GM21529 (cell line): ENCODE results near the gene TNPO2.
"Not testable (repeated sequence)": the region's sequence is repeated elsewhere in the genome, so short reads cannot be mapped to it uniquely, and the experiment has no call there.

ENCODE experiments used
- ATAC-seq: cut with Tn5 transposase; IDR thresholded peaks from one replicate; pipeline ENCODE4 v1.9.1; 2021; ENCODE audit not compliant: unreplicated experiment

The TNPO2 gene

GRCh38 chr19:12706332-12706718, 17.4 kb downstream of the TNPO2 start:
- no peak for ATAC-seq

DNA sequence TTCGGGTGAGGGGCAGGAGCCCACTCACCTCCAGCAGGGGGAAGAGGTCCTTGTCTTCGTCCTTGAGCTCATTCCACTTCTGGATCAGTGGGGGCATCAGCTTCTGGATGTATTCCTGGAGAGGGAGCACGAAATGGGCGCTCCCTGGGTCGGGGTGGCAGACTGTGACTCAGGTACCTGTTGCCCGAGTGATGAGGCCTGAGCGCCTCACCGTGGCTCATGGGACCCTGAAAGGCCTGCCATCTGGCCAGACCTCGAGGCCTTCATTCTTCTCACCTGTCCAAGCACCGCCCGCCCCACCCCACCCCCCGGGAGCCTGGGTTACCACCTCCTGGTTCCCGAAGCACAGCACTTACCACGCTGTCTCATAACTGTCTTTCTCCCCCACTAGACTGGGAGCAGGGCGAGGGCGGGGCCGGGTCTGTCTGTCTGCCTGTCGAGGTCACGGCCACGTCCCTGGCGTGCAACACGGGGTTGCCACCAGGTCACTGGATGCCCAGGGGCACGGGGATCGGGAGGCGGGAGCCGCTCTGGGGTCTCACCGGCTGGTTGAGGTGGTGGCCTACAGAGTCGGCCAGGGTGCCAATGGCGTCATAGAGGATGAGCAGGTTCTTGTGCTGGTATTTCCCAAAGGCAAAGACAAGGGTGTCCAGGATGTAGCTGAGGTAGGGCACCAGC, 17.9 kb downstream of the TNPO2 start:
- no peak for ATAC-seq

GRCh38 chr19:12705169-12705568, 18.6 kb downstream of the TNPO2 start:
- no peak for ATAC-seq

- ATAC-seq = no peak
Measured at GRCh38 chr19:12703046-12703445, 20.7 kb downstream of the TNPO2 start.

GRCh38 chr19:12701596-12702282, 22.0 kb downstream of the TNPO2 start:
- ATAC-seq = no peak

DNA sequence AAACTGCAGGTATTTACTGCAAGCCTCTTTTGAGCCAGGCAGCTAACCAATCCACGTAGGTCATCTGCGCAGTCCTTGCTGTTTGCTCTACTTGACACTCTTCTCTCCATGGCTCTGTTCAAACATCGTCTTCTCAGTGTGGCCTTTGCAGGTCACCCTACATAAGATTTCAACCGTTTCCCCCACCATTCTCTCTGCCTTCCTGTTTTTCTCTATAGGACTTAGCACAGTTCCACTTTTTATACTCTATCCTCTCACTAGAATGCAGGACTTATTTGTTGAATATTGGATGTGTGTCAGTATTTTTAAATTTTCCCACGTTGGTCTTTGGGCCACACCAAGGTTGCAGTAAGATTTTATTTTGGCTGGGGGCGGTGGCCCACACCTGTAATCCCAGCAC, 25.6 kb downstream of the TNPO2 start:
- no peak for ATAC-seq

- not testable (repeated sequence) for ATAC-seq
Measured at GRCh38 chr19:12697425-12697824, 26.3 kb downstream of the TNPO2 start.

- peak; percentile 74 for ATAC-seq
Measured at GRCh38 chr19:12696366-12697335, 27.1 kb downstream of the TNPO2 start, which contains the start of gene FBXW9. TSS of gene FBXW9 (minus strand) at chr19:12696631. CDS start at chr19:12696581, 50 bp downstream.

GRCh38 chr19:12695997-12696365, 27.8 kb downstream of the TNPO2 start:
- ATAC-seq = peak; percentile 9

- ATAC-seq = peak; percentile 5
Measured at GRCh38 chr19:12695514-12695913, 28.2 kb downstream of the TNPO2 start.

- no peak for ATAC-seq
Measured at GRCh38 chr19:12695096-12695495, 28.6 kb downstream of the TNPO2 start.

GRCh38 chr19:12694641-12695040, 29.1 kb downstream of the TNPO2 start:
- ATAC-seq = no peak

DNA sequence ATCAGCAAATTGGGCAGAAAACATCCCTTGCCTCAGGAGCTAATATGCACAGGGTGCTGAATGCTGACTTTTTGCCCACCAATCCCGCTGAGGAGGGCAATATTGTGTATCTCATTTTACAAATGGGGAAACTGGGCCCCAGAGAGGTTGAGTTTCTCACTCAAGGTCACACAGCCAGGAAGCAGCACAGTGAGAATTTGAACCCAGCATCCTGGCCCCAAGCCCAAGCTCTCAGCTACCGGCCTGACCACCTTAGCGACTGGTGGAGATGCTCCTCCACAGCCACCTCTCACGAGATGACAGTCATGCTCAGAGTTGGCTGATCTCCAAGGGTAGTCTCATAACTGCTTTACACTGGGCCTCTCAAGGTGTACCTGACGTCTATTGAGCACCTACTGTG, 30.8 kb downstream of the TNPO2 start:
- ATAC-seq = no peak

GRCh38 chr19:12689581-12690216, 34.0 kb downstream of the TNPO2 start:
- no peak for ATAC-seq

DNA sequence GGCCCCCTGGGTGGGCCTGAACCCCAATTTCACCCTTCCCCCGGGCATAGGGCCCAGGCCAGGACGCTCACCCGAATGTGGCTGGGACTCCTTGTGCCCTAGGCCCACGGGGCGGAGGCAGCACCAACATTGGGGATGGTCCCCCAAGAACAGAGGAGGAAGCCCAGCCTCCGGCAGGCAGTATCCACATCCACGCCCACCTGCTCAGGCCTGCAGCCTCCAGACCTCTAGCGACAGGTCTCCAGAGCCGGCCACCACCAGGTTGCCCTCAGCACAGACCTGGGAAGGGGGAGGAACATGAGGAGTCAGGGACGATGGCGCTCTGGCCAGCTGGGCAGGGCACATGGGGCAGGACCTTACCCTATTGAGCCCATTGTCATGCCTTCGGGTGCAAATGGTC, 34.7 kb downstream of the TNPO2 start:
- no peak for ATAC-seq

- ATAC-seq = no peak
Measured at GRCh38 chr19:12687496-12688196, 36.1 kb downstream of the TNPO2 start, which contains the start of gene GNG14. TSS of gene GNG14 (plus strand) at chr19:12687998. CDS start at chr19:12688049, 51 bp downstream.

DNA sequence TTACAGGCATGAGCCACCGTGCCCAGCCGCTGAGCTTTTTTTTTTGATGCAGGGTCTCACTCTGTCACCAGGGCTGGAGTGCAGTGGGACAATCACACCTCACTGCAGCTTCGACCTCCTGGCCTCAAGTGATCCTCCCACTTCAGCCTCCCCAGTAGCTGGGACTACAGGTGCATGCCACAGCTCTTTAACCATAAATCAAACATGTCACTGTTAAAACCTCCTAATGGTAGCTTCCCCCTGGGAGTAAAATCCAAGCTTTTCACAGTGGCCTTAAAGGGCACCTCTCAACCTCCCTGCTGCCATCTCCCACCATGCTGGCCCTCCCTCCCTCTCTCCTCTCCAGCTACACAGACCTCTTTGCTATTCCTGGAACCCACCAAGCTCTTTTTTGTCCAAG, 37.9 kb downstream of the TNPO2 start:
- ATAC-seq = no peak

- ATAC-seq = peak; percentile 59
Measured at GRCh38 chr19:12681074-12681987, 42.4 kb downstream of the TNPO2 start, which contains the start of gene DHPS. TSS of gene DHPS (minus strand) at chr19:12681880. CDS start at chr19:12681766, 114 bp downstream.

GRCh38 chr19:12680034-12680433, 43.7 kb downstream of the TNPO2 start:
- no peak for ATAC-seq
